IPS-18c (cell line): ENCODE data around the gene NINJ1.
"Not testable (repeated sequence)": the region's sequence is repeated elsewhere in the genome, so short reads cannot be mapped to it uniquely, and the experiment has no call there.

Experiments used
- H3K4me3 ChIP-seq: 2 replicates; pipeline ENCODE4 v1.7.0; 2013; ENCODE audit warnings: low read depth, mild to moderate bottlenecking, low read length, moderate library complexity; ENCODE audit not compliant: insufficient read depth
- H3K9me3 ChIP-seq: one replicate; pipeline ENCODE4 v1.6.1; 2013; ENCODE audit warnings: mild to moderate bottlenecking, low read length, moderate library complexity; ENCODE audit not compliant: control insufficient read depth, insufficient read depth

The NINJ1 gene

DNA sequence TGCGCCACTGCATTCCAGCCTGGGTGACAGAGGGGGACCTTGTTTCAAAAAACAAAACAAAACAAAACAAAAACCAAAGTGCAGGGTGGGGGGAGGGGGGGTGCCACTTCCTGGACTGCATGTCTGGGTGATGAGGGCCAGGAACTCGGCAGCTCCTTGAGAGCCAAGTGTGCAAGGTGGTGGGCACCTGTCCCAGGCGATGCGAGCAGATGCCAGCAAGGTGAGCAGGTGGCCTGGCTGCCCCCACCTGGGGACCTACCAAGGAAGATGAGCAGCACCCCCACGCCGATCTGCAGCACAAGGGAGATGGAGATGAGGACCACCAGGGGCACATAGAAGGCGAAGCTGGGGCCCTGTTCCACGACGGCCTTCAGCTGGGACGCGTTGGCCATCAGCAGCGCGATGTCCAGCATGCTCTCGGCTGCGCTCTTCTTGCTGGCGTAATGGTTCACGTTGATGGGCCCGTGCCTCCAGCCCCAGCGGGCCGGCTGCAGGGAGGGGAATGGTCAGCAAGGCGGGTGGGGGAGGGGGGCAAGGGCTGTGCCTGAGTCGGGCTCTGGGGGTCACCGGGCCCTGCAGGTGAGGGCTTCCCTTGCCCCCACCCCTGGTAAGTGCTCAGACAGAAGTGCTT lies 7.8 kb downstream of the NINJ1 start:
- no peaks in the 10 kb centered on the region for H3K9me3 ChIP-seq
- H3K4me3 ChIP-seq = no peak overlapping the region

- Histone ChIP-seq H3K9me3 (no peaks in the 10 kb centered on the region), H3K4me3 (no peak overlapping the region)
Measured at GRCh38 chr9:93125331-93125894, 8.6 kb downstream of the NINJ1 start.

DNA sequence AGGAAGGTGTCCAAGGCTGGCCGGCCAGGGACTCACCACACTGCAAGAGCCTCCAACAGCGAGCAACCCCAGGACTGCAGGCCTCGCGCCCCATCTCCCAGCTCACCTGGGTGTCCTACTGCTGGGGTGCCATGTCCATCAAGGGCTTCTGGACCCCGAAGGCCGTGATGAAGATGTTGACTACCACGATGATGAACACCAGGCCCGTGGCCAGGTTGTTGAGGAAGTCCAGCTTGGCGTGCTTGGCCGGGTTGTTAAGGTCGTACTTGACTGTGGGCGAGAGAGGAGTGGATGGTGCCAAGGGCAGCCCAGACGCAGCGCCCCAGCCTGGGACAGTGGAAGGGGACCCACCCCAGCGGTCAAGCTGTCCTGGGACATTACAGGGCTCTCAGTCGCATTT lies 9.3 kb downstream of the NINJ1 start:
- no peaks in the 10 kb centered on the region for H3K9me3 ChIP-seq
- no peak overlapping the region for H3K4me3 ChIP-seq

- Histone ChIP-seq H3K4me3 (no peak overlapping the region), H3K9me3 (no peaks in the 10 kb centered on the region)
Measured at GRCh38 chr9:93123561-93124283, 10.3 kb downstream of the NINJ1 start.

DNA sequence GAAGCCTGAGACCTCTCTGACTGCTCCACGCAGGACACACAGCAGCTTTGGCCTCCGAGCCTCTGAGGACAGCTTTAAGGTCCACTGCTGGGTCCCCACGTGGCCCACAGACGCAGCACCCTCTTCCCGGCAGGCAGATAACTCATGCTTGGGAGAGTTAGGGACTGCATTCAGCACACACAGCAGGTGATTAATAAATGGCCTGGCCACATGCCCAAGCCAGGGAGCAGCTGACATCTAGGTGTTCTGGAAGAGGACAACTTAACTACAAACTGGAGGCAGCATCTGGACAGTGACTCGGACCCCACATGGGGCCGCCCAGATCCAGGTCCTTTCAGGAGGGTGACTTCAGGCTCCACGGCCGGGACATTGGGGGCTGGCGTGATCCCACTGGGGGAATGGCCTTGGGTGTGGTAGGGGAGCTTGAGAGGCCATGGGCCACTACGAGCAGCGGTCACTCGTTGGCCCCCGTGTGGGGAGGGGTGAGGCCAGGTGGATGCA lies 11.3 kb downstream of the NINJ1 start:
- H3K4me3 ChIP-seq = no peak overlapping the region
- H3K9me3 ChIP-seq = no peaks in the 10 kb centered on the region

- Histone ChIP-seq H3K4me3 (no peak overlapping the region), H3K9me3 (no peaks in the 10 kb centered on the region)
Measured at GRCh38 chr9:93121316-93122241, 12.5 kb downstream of the NINJ1 start.

DNA sequence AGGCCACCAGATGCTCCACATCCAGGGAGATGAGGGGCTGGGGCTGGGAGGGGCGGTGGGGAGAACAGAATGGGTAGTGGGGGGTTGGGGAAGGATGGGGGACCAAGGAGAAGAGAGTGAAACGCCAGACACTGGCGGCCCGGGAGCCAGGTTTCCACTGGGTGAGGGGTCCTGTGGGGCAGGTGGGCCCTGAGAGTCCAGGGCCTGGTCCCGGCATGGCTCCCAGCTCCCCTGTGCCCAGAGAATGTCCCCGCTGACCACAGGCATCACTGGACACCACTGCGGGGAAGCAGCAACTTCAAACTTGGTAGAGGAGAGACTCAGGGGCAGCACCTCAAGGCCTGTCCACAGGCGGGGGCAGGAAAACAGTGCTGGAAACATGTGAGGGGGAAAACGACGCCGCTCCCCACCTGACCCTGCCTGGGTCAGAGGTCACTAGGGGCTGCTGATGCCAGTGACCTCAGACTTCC lies 13.2 kb downstream of the NINJ1 start:
- no peaks in the 10 kb centered on the region for H3K9me3 ChIP-seq
- H3K4me3 ChIP-seq = no peak overlapping the region

DNA sequence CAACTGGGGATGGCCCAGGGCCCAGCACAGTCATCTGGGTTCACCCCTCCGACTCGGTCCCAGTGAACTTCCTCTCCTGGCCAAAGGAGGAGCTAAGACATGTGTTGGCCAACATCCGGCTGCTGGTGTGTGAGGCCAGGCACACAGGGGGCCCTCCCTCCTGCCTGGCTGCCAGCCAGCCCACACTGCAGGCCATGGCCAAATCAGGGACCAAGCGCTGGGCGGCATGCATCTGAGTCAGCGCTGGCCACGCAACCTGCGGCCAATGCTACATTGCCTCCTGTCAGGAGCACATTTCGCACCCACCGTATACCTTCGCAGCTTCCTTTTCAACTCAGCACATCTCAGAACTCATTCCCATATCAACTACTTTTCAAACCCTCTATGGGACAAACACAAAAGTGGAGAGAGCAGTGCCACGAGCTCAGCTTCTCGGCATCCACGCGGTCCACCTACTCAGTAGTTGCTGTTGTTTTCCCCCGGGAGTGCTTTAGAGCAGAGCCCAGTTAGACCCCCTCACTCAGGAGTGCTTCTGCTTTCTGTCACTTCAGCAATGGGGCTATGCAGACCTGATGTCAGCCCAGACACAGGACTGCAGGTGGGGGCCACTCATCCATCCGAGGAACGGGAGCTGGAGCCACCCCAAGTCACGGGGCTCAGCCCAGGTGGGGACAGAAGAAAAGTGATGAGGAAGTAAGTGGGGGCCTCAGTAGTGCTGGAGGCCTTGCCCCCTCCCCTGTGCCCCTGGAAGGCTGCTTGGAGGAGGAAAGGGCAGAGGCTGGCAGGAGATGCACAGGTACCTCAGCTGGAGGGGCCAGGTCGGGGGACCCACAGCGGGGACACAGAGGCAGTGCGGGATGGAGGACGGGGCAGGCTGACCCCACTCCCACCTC lies 13.9 kb downstream of the NINJ1 start:
- no peak overlapping the region for H3K4me3 ChIP-seq
- H3K9me3 ChIP-seq = no peaks in the 10 kb centered on the region

GRCh38 chr9:93119703-93119952 lies 14.4 kb downstream of the NINJ1 start:
- H3K9me3 ChIP-seq = no peaks in the 10 kb centered on the region
- no peak overlapping the region for H3K4me3 ChIP-seq

GRCh38 chr9:93118863-93119702 lies 15.0 kb downstream of the NINJ1 start:
- H3K4me3 ChIP-seq = no peak overlapping the region

GRCh38 chr9:93117924-93118862 lies 15.9 kb downstream of the NINJ1 start:
- no peaks in the 10 kb centered on the region for H3K9me3 ChIP-seq
- no peak overlapping the region for H3K4me3 ChIP-seq

More at GRCh38 chr9:93118863-93119702, 15.0 kb downstream of the NINJ1 start:
- H3K9me3 ChIP-seq = no peaks in the 10 kb centered on the region

- H3K4me3 ChIP-seq, H3K9me3 ChIP-seq: not testable (repeated sequence)
Measured at GRCh38 chr9:93117521-93117920, 16.5 kb downstream of the NINJ1 start.

DNA sequence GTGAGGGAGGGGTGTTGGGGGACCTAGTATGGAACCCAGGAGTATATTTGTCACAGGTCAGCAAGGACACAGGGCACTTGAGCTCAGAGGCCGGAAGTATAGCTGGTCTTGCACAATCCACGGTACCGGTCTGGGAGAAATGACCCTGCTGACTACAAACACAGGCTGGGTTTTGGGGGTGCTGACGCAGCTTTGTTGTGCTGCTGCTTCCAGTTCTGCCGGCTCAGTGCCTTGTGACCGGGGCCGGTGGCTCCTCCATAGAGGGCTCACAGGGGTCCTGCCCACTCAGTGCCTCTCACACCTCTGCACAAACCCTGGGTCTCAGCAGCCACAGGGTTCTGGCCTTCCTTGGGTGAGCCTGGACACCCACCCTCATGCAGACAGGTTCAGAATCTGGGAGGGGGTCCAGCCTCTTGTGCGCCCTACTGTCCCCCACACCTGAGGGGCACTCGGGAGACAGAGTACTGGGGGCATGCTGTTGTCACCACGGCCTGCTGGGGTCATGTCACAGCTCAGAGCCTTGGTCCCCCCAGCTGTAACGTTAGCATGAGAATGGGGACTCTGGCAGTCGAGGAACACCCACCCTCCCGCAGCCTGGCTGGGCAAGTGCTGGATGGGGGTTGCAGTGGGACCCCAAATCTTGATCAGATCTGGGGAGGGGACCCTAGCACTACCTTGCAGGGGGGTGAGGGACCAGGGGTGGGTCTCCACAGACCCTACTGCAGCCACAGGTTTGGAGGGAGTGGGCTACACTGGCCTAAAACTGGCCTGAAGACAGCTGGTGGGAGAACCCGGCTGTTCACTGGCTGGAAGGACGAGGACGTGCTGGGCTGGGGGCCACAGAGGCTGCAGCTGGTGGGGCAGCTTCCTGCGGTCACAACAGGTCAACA lies 17.7 kb downstream of the NINJ1 start:
- Histone ChIP-seq H3K9me3 (no peaks in the 10 kb centered on the region), H3K4me3 (no peak overlapping the region)

- Histone ChIP-seq H3K9me3 (no peaks in the 10 kb centered on the region), H3K4me3 (no peak overlapping the region)
Measured at GRCh38 chr9:93115486-93116071, 18.5 kb downstream of the NINJ1 start.
